ENCODE measurements around the gene NCAPD2.

Gene NCAPD2

GRCh38 chr12:6532927-6533652 is 39.2 kb downstream of the NCAPD2 start:
- Histone ChIP-seq H3K36me3 (ENCODE audit: insufficient read depth, insufficient read length, low read length) (peaks cover 81% of the 10 kb centered on the region), H3K9ac (ENCODE audit: insufficient read length, low read depth) (peak overlapping the region; percentile 100), H3K4me3 (ENCODE audit: insufficient read length, low read depth) (peak overlapping the region; percentile 99), H3K9me3 (ENCODE audit: insufficient read depth, low read length) (no peaks in the 10 kb centered on the region), H3K27me3 (ENCODE audit: insufficient read depth, insufficient read length) (no peaks in the 10 kb centered on the region), H3K4me1 (ENCODE audit: insufficient read depth, insufficient read length) (peaks cover 40% of the 10 kb centered on the region)
- peak; percentile 93 for DNase-seq (ENCODE audit: low read depth, low spot score)
- TF ChIP-seq ZNF274 (IDR thresholded peaks at IDR 0.05; ENCODE audit: low read depth, low read length) (no peak), SUZ12 (IDR thresholded peaks at IDR 0.05; ENCODE audit: extremely low read depth, insufficient read depth, insufficient read length) (no peak), YY1 (IDR thresholded peaks at IDR 0.05; ENCODE audit: insufficient read depth, insufficient read length) (no peak)

- H3K9ac ChIP-seq (ENCODE audit: insufficient read length, low read depth), result peak overlapping the region; percentile 100
- no peaks in the 10 kb centered on the region for H3K9me3 ChIP-seq (ENCODE audit: insufficient read depth, low read length)
- no peaks in the 10 kb centered on the region for H3K27me3 ChIP-seq (ENCODE audit: insufficient read depth, insufficient read length)
- H3K4me3 ChIP-seq (ENCODE audit: insufficient read length, low read depth), result peak overlapping the region; percentile 99
- TF ChIP-seq ZNF274 (IDR thresholded peaks at IDR 0.05; ENCODE audit: low read depth, low read length) (no peak), SUZ12 (IDR thresholded peaks at IDR 0.05; ENCODE audit: extremely low read depth, insufficient read depth, insufficient read length) (no peak), YY1 (IDR thresholded peaks at IDR 0.05; ENCODE audit: insufficient read depth, insufficient read length) (no peak)
- no peak for DNase-seq (ENCODE audit: low read depth, low spot score)
- H3K4me1 ChIP-seq (ENCODE audit: insufficient read depth, insufficient read length), result peaks cover 36% of the 10 kb centered on the region
- peaks cover 81% of the 10 kb centered on the region for H3K36me3 ChIP-seq (ENCODE audit: insufficient read depth, insufficient read length, low read length)
Measured at GRCh38 chr12:6533653-6533922, 39.7 kb downstream of the NCAPD2 start.

GRCh38 chr12:6533923-6534694 is 40.2 kb downstream of the NCAPD2 start, which contains the start of gene GAPDH:
TSS of gene GAPDH (plus strand) at chr12:6534517. CDS start at chr12:6534833, 316 bp downstream.
- H3K4me1 ChIP-seq (ENCODE audit: insufficient read depth, insufficient read length), result peaks cover 32% of the 10 kb centered on the region
- peaks cover 81% of the 10 kb centered on the region for H3K36me3 ChIP-seq (ENCODE audit: insufficient read depth, insufficient read length, low read length)
- peak within 1 kb of the TSS; percentile 99 for H3K4me3 ChIP-seq (ENCODE audit: insufficient read length, low read depth)
- DNase-seq (ENCODE audit: low read depth, low spot score), result peak; percentile 100
- no peaks in the 10 kb centered on the region for H3K27me3 ChIP-seq (ENCODE audit: insufficient read depth, insufficient read length)
- H3K9ac ChIP-seq (ENCODE audit: insufficient read length, low read depth), result peak within 1 kb of the TSS; percentile 100
- no peak for TF ChIP-seq YY1 (IDR thresholded peaks at IDR 0.05; ENCODE audit: insufficient read depth, insufficient read length)
- no peak for TF ChIP-seq SUZ12 (IDR thresholded peaks at IDR 0.05; ENCODE audit: extremely low read depth, insufficient read depth, insufficient read length)
- no peak for TF ChIP-seq ZNF274 (IDR thresholded peaks at IDR 0.05; ENCODE audit: low read depth, low read length)
- no peaks in the 10 kb centered on the region for H3K9me3 ChIP-seq (ENCODE audit: insufficient read depth, low read length)

- peaks cover 32% of the 10 kb centered on the region for H3K4me1 ChIP-seq (ENCODE audit: insufficient read depth, insufficient read length)
- TF ChIP-seq ZNF274 (IDR thresholded peaks at IDR 0.05; ENCODE audit: low read depth, low read length) (no peak), SUZ12 (IDR thresholded peaks at IDR 0.05; ENCODE audit: extremely low read depth, insufficient read depth, insufficient read length) (no peak), YY1 (IDR thresholded peaks at IDR 0.05; ENCODE audit: insufficient read depth, insufficient read length) (no peak)
- no peak for DNase-seq (ENCODE audit: low read depth, low spot score)
Measured at GRCh38 chr12:6534695-6534944, 40.7 kb downstream of the NCAPD2 start.

GRCh38 chr12:6534945-6535696 is 41.2 kb downstream of the NCAPD2 start:
- Histone ChIP-seq H3K9ac (ENCODE audit: insufficient read length, low read depth) (peak overlapping the region; percentile 100), H3K36me3 (ENCODE audit: insufficient read depth, insufficient read length, low read length) (peaks cover 81% of the 10 kb centered on the region), H3K4me1 (ENCODE audit: insufficient read depth, insufficient read length) (peaks cover 33% of the 10 kb centered on the region), H3K27me3 (ENCODE audit: insufficient read depth, insufficient read length) (no peaks in the 10 kb centered on the region), H3K4me3 (ENCODE audit: insufficient read length, low read depth) (peak overlapping the region; percentile 99), H3K9me3 (ENCODE audit: insufficient read depth, low read length) (no peaks in the 10 kb centered on the region)
- DNase-seq (ENCODE audit: low read depth, low spot score), result peak; percentile 77
- TF ChIP-seq SUZ12 (IDR thresholded peaks at IDR 0.05; ENCODE audit: extremely low read depth, insufficient read depth, insufficient read length) (no peak), YY1 (IDR thresholded peaks at IDR 0.05; ENCODE audit: insufficient read depth, insufficient read length) (peak; percentile 53), ZNF274 (IDR thresholded peaks at IDR 0.05; ENCODE audit: low read depth, low read length) (no peak)

More at GRCh38 chr12:6534695-6534944, 40.7 kb downstream of the NCAPD2 start:
- Histone ChIP-seq H3K9me3 (ENCODE audit: insufficient read depth, low read length) (no peaks in the 10 kb centered on the region), H3K9ac (ENCODE audit: insufficient read length, low read depth) (peak overlapping the region; percentile 100), H3K4me3 (ENCODE audit: insufficient read length, low read depth) (peak overlapping the region; percentile 99), H3K36me3 (ENCODE audit: insufficient read depth, insufficient read length, low read length) (peaks cover 81% of the 10 kb centered on the region), H3K27me3 (ENCODE audit: insufficient read depth, insufficient read length) (no peaks in the 10 kb centered on the region)

- Histone ChIP-seq H3K9me3 (ENCODE audit: insufficient read depth, low read length) (no peaks in the 10 kb centered on the region), H3K36me3 (ENCODE audit: insufficient read depth, insufficient read length, low read length) (peaks cover 79% of the 10 kb centered on the region), H3K4me1 (ENCODE audit: insufficient read depth, insufficient read length) (peaks cover 34% of the 10 kb centered on the region), H3K9ac (ENCODE audit: insufficient read length, low read depth) (peak overlapping the region; percentile 100), H3K4me3 (ENCODE audit: insufficient read length, low read depth) (peak overlapping the region; percentile 99), H3K27me3 (ENCODE audit: insufficient read depth, insufficient read length) (no peaks in the 10 kb centered on the region)
- DNase-seq (ENCODE audit: low read depth, low spot score), result no peak
- no peak for TF ChIP-seq YY1 (IDR thresholded peaks at IDR 0.05; ENCODE audit: insufficient read depth, insufficient read length)
- TF ChIP-seq ZNF274 (IDR thresholded peaks at IDR 0.05; ENCODE audit: low read depth, low read length), result no peak
- no peak for TF ChIP-seq SUZ12 (IDR thresholded peaks at IDR 0.05; ENCODE audit: extremely low read depth, insufficient read depth, insufficient read length)
Measured at GRCh38 chr12:6535697-6535946, 41.7 kb downstream of the NCAPD2 start.

Data from NT2/D1 (cell line).